Astrocyte of the cerebellum (primary cell): ENCODE data around the gene SIRT2.
A peak's percentile ranks its signal among the peaks of the same experiment; 100 is the strongest.

Source experiments
- DNase-seq: peaks from one replicate; pipeline ENCODE4 v3.0.0-alpha.2; 2011; ENCODE audit warnings: low read depth
- H3K4me3 ChIP-seq: 2 replicates; pipeline ENCODE4 v1.5.1; 2011; ENCODE audit warnings: mild to moderate bottlenecking, low read depth, low read length, moderate library complexity
- in situ Hi-C: cut with HindIII; loops from 2 replicates; pipeline ENCODE4 v1.10.0; 2017; ENCODE audit warnings: low sequenced_read_pairs
- TF ChIP-seq, protein P1 (sequence below): IDR thresholded peaks from 2 replicates; pipeline ENCODE4 v1.5.1; 2012; ENCODE audit warnings: low read length, low read depth, moderate library complexity, mild to moderate bottlenecking; ENCODE audit errors: missing control alignments

The SIRT2 gene

DNA sequence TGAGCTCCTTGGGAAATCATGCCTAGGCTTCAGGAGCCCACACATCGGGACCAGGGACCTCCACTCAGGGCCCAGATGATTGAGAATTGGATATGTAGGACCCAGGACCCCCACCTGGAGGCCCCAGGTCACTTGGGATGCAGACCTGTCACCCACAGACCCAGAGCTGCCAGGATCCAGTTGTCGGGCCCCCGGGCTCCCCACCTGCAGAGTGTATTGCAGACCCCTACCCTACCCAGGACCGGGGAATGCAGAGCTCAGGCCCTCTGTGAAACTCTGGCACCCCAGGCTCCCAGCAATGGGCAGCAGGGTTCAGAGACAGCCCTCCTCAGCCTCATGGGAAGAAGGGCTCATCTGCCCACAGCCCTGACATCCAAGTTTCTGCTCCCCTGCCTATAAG lies 6.2 kb upstream of the SIRT2 start:
- TF ChIP-seq, protein P1, sequence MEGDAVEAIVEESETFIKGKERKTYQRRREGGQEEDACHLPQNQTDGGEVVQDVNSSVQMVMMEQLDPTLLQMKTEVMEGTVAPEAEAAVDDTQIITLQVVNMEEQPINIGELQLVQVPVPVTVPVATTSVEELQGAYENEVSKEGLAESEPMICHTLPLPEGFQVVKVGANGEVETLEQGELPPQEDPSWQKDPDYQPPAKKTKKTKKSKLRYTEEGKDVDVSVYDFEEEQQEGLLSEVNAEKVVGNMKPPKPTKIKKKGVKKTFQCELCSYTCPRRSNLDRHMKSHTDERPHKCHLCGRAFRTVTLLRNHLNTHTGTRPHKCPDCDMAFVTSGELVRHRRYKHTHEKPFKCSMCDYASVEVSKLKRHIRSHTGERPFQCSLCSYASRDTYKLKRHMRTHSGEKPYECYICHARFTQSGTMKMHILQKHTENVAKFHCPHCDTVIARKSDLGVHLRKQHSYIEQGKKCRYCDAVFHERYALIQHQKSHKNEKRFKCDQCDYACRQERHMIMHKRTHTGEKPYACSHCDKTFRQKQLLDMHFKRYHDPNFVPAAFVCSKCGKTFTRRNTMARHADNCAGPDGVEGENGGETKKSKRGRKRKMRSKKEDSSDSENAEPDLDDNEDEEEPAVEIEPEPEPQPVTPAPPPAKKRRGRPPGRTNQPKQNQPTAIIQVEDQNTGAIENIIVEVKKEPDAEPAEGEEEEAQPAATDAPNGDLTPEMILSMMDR, result no peak
- no peak overlapping the region for H3K4me3 ChIP-seq
- DNase-seq, result no peak
- in situ Hi-C loops, result no loop called here

DNA sequence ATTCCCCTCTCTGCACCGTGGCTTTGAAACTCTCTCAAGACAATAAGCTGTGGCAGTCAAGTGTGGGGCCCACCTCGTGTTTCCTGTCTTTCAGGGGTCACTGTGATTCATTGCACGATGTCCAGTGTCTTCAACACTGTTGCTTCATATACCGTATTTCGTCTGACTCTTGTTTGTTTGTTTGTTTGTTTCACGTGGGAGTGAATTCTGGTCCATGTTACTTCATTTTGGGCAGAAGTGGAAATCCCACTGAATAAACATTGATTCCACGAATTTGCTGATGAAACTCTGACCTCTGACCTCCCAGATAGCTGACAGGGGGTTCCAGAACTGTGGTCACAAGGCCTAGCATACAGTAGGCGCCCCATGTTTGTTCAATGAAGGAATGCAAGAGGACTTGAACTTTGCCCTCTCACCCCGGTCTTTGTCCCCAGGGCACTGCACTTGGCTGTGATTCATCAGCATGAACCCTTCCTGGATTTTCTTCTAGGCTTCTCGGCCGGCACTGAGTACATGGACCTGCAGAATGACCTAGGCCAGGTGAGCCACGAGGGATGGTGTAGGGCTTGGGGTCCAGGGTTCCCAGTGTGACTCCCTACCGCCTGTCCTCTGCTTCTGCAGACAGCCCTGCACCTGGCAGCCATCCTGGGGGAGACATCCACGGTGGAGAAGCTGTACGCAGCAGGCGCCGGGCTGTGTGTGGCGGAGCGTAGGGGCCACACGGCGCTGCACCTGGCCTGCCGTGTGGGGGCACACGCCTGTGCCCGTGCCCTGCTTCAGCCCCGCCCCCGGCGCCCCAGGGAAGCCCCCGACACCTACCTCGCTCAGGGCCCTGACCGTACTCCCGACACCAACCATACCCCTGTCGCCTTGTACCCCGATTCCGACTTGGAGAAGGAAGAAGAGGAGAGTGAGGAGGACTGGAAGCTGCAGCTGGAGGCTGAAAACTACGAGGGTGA lies 5.4 kb upstream of the SIRT2 start:
- in situ Hi-C loops, result no loop called here

DNA sequence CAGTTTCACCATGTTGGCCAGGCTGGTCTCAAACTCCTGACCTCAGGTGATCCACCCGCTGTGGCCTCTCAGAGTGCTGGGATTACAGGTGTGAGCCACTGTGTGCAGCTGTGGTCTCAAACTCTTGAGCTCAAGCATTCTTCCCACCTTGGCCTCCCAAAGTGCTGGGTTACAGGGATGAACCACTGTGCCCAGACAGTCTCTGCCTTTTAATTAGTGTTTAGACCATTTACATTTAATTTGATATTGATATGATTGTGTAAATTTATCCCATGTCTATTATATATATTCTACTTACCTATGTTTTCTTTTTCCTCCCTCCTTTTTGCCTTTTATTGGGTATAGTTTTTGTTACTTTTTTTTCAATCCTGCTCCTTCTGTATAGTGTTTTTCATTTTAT lies 2.3 kb upstream of the SIRT2 start:
- in situ Hi-C loops, result no loop called here
- no peak for DNase-seq
- H3K4me3 ChIP-seq, result no peak overlapping the region
- TF ChIP-seq, protein P1, result no peak

More for the DNA sequence above, 5.4 kb upstream of the SIRT2 start:
- DNase-seq, result no peak
- TF ChIP-seq, protein P1, result no peak
- H3K4me3 ChIP-seq, result no peak overlapping the region

GRCh38 chr19:38900743-38901190 lies 1.3 kb upstream of the SIRT2 start:
- in situ Hi-C loops, result no loop called here
- no peak for DNase-seq
- TF ChIP-seq, protein P1, result no peak
- H3K4me3 ChIP-seq, result peak overlapping the region; percentile 75

DNA sequence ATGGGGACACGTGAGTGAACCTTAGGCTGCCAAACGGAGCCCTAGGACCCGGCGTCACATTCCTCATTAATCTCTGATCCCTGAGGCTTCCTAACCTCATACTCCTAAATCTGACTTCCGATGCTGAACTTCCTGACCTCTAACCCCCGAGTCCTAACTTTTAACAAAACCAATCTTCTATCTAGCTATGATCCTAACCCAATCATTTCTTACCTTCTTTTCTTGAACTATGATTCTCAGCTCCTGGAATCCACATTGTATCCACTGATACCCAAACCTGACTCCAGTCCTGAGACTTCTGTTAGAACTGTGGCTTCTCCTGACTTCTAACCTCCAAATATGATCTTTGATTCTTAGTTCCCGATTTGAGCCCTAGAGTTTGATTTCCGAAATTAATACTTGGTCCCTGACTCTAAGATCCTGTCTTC lies 798 bp upstream of the SIRT2 start:
- in situ Hi-C loops, result no loop called here
- no peak for DNase-seq
- TF ChIP-seq, protein P1, result no peak
- H3K4me3 ChIP-seq, result peak overlapping the region; percentile 75

DNA sequence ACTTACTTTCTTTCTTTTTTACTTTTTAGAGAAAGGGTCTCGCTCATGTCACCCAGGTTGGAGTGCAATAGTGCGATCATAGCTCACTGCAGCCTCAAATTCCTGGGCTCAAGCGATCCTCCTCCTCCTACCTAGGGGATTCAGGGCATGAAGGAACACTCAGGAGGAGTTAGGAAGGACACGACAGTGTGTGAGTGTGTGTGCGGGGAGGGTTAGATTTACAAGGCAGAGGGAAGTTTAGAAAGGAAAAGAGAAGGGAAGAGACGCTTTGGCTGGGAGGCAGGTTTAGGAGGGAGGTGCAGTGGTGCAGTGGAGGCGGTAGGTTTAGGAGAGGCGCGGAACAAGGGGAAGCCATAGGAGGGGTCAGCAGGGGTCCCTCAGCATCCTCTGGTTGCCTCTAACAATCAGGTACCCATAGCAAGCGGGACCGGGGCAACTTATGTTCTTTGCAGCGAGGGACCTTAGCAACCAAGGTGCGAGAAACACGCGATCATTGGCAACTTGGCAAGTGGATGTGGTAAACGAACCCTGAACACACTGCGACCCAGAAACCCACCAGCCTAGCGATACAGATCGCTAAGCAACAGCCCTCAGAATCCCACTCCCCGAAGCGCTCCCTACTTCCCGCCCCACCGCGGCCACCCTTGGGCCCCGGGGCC lies 501 bp downstream of the SIRT2 start:
- in situ Hi-C loops, result no loop called here
- TF ChIP-seq, protein P1, result no peak
- peak overlapping the region; percentile 75 for H3K4me3 ChIP-seq
- DNase-seq, result no peak
